ENCODE measurements around the gene STAG1.
"Not testable (repeated sequence)": the region's sequence is repeated elsewhere in the genome, so short reads cannot be mapped to it uniquely, and the experiment has no call there.

STAG1 gene

GRCh38 chr3:136336329-136337100 lies 415.7 kb downstream of the STAG1 start:
- DNase-seq (ENCODE audit: low read depth in 2 of 2, low spot score in 1 of 2): no peak

DNA sequence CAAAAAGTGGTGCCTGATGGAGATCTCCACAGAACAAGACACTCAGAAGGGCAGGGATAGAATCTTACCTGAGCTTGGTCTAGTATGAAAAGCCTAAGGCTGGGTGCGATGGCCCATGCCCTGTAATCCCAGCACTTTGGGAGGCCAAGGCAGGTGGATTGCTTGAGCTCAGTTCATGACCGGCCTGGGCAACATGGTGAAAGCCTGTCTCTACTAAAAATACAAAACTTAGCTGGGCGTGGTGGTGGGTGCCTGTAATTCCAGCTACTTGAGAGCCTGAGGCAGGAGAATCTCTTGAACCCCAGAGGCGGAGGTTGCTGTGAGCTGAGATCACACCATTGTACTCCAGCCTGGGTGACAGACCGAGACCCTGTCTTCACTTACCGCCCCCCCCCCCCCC lies 417.5 kb downstream of the STAG1 start:
- not testable (repeated sequence) for DNase-seq (ENCODE audit: low read depth in 2 of 2, low spot score in 1 of 2)

- no peak for DNase-seq (ENCODE audit: low read depth in 2 of 2, low spot score in 1 of 2)
These were observed 418.0 kb downstream of the STAG1 start for GRCh38 chr3:136334209-136334608.

GRCh38 chr3:136332776-136333175 lies 419.4 kb downstream of the STAG1 start:
- DNase-seq (ENCODE audit: low read depth in 2 of 2, low spot score in 1 of 2): no peak

- no peak for DNase-seq (ENCODE audit: low read depth in 2 of 2, low spot score in 1 of 2)
These were observed 419.9 kb downstream of the STAG1 start for GRCh38 chr3:136332302-136332701.

DNA sequence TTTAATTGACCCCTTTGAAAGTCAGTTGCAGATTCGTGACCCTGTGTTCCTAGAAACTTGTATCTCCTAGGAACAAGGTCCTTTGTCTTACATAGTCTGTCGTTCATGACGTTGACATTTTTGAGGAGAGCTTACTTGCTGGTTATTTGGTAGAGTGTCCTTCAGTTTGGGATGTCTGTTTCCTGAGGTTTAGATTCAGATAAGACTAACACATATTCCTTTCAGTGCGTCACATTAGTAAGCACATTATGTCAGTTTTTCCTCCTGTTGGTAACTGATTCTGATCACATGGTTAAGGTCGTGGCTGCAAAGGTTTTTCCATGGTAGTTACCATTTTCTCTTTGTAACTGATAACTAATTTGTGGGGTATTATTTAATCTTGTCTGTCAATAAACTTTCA lies 421.3 kb downstream of the STAG1 start:
- DNase-seq (ENCODE audit: low read depth in 2 of 2, low spot score in 1 of 2): no peak

GRCh38 chr3:136329593-136329992 lies 422.6 kb downstream of the STAG1 start:
- DNase-seq (ENCODE audit: low read depth in 2 of 2, low spot score in 1 of 2): no peak

DNA sequence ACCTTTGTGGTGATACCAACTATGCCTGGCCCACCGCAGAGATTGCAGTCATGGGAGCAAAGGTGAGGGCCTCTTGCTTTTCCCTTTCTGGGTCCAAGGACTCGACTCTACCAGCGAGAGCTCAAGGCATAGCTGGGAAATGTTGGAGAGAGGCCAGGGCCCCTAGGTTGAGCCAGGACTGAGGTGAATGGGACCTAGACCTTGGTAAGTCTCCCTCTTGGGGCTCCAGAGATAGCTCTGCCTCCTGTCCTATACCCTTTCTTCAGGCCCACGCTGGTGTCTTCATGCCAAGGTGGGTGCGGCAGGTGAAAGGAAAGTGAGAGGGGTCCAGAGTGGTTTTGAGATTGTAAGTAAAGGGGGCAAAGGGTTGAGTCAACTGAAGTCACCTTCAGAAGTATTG lies 424.5 kb downstream of the STAG1 start:
- DNase-seq (ENCODE audit: low read depth in 2 of 2, low spot score in 1 of 2): no peak

DNA sequence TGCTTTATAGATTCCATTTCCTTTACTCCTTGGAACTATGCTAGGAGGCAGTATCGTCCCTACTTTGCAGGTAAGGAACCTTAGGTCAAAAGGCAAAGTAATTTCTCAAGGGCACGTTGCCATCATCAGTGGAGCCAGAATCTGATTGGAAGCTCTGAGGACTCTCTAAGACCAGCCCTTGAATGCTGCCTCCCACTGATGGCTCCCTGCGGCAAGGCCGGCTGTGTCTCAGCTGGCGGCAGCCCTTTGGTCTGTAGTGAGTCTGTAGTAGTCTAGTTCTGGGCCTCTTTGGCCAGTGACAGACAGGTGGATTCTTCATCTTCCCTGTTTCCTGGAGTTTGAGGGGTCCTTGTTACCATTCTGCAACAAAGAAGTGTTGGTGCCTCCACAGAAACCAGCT lies 425.9 kb downstream of the STAG1 start:
- no peak for DNase-seq (ENCODE audit: low read depth in 2 of 2, low spot score in 1 of 2)

DNA sequence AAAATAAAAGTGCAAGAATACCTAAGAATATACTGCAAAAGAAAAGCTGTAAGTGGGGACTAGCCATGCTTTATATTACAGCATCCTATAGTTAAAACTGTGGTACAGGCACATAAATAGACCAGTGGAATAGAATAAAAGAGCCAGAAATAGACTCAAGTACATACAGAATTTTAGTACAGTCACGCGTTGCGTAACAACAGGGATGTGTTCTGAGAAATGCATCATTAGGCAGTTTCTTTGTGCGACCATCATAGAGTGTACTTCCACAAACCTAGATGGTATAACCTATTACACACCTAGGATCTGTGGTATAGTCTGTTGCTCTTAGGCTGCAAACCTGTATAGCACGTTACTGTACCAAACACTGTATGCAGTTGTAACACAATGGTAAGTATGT lies 440.2 kb downstream of the STAG1 start:
- no peak for DNase-seq (ENCODE audit: low read depth in 2 of 2, low spot score in 1 of 2)

- DNase-seq (ENCODE audit: low read depth in 2 of 2, low spot score in 1 of 2): no peak
These were observed 440.9 kb downstream of the STAG1 start for GRCh38 chr3:136311261-136311660.

- no peak for DNase-seq (ENCODE audit: low read depth in 2 of 2, low spot score in 1 of 2)
These were observed 446.3 kb downstream of the STAG1 start for GRCh38 chr3:136305879-136306278.

GRCh38 chr3:136300444-136300843 lies 451.7 kb downstream of the STAG1 start:
- no peak for DNase-seq (ENCODE audit: low read depth in 2 of 2, low spot score in 1 of 2)

GRCh38 chr3:136297826-136298225 lies 454.4 kb downstream of the STAG1 start:
- DNase-seq (ENCODE audit: low read depth in 2 of 2, low spot score in 1 of 2): no peak

- no peak for DNase-seq (ENCODE audit: low read depth in 2 of 2, low spot score in 1 of 2)
These were observed 455.2 kb downstream of the STAG1 start for GRCh38 chr3:136296960-136297359.

DNA sequence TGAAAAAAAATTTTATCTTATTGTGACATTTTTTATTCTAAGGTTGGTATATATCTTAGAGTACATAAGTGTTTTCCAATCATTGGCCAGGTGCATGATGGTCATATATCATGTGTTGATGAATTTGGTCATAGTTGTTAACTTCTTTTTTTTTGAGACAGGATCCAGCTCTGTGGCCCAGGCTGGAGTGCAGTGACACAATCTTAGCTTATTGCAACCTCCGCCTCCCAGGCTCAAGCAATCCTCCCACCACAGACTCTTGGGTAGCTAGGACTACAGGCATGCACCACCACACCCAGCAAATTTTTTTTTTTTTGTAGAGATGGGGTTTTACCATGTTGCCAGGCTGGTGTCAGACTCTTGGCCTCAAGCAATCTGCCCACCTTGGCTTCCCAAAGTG lies 458.0 kb downstream of the STAG1 start:
- DNase-seq (ENCODE audit: low read depth in 2 of 2, low spot score in 1 of 2): no peak

DNA sequence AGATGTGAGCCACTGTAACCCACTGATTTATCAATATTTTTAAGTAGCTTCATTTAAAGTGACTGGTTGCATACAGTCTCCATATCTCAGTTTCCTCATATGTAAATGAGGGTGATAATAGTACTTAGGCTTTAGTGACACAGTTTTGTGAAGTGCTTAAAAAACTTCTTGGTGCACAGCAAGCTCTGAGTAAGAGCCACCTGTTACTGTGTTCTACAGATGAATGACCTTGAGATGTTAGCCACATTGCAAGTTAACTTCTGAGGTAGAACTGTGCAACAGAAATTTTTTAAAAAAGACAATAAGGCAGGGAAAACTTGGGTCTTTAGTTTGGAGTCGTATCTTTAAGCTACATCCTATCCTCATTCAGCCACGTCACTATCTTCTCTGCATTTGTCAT lies 458.9 kb downstream of the STAG1 start:
- no peak for DNase-seq (ENCODE audit: low read depth in 2 of 2, low spot score in 1 of 2)

- DNase-seq (ENCODE audit: low read depth in 2 of 2, low spot score in 1 of 2): no peak
These were observed 459.7 kb downstream of the STAG1 start for GRCh38 chr3:136292500-136292899.

DNA sequence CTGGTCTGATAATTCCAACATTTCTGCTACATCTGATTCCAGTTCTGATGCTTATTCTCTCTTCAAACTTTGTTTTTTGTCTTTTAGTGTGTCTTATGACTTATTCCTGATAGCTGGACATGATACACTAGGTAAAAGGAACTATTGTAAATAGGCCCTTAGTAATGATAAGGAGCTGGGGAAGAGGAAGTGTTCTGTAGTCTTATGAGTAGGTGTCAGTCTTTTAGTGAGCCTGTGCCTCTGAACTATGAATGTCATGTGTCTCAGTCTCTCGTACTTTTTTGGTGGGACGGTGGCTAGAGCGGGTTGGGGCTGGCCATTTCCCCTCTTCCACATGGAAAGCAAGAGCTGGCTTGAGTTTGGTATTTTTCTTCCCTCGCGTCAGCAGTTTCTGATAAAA lies 460.9 kb downstream of the STAG1 start:
- no peak for DNase-seq (ENCODE audit: low read depth in 2 of 2, low spot score in 1 of 2)

Measured in stimulated activated CD8-positive, alpha-beta memory T cell treated with anti-CD3 and anti-CD28 coated beads, Interleukin-4, amount 100 ng/mL, for 4 hours (primary cell).